ENCODE data around the gene ANKRD34B. TPM values are rescaled to one million over a fixed set of nuclear protein-coding genes. Genes with fewer than 3 reads are reported as not detected.

The ANKRD34B gene
- total RNA-seq, 1 donor from 2014 or later = 0.20 TPM

DNA sequence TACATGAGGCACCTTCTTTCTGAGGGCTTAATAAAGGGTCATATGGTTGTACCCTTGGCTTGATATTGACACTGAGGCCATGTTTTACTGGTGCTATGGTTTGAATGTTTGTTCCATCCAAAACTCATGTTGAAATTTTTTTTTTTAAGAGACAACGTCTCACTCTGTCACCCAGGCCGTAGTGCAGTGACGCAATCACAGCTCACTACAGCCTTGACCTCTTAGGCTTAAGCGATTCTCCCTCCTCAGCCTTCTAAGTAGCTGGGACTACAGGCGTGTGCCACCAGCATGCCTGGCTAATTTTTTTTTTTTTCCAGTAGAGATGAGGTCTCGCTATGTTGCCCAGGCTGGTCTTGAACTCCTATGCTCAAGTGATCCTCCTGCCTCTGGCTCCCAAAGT, 61.2 kb downstream of the ANKRD34B start:
- Mint-ChIP-seq H3K27ac (ENCODE audit: unreplicated experiment) (no peak overlapping the region), H3K9me3 (ENCODE audit: unreplicated experiment) (no peaks in the 10 kb centered on the region), H3K36me3 (ENCODE audit: low read depth, unreplicated experiment) (no peaks in the 10 kb centered on the region), H3K27me3 (ENCODE audit: low read depth, unreplicated experiment) (no peaks in the 10 kb centered on the region), H3K4me1 (ENCODE audit: low read depth, unreplicated experiment) (peaks cover 4% of the 10 kb centered on the region), H3K4me3 (ENCODE audit: unreplicated experiment) (no peak overlapping the region)
- Histone ChIP-seq H3K79me2 (ENCODE audit: insufficient read depth, low read length) (no peaks in the 10 kb centered on the region), H3K4me2 (ENCODE audit: low read length) (no peak overlapping the region), H3K9ac (ENCODE audit: low read length) (no peak overlapping the region), H3K36me3 (ENCODE audit: insufficient read depth, low read length) (no peaks in the 10 kb centered on the region), H4K20me1 (ENCODE audit: insufficient read depth, low read length) (no peaks in the 10 kb centered on the region), H3K9me3 (ENCODE audit: insufficient read depth, low read depth, low read length) (no peaks in the 10 kb centered on the region), H3K27ac (ENCODE audit: low read depth, low read length) (no peak overlapping the region), H3K4me1 (ENCODE audit: insufficient read depth, low read length) (no peaks in the 10 kb centered on the region), H2AFZ (ENCODE audit: low read depth, low read length) (no peak overlapping the region), H3K4me3 (ENCODE audit: insufficient read depth, low read depth, low read length) (no peak overlapping the region), H3K27me3 (ENCODE audit: insufficient read depth, low read length) (no peaks in the 10 kb centered on the region)
- DNase-seq (ENCODE audit: low read depth) (no peak), FAIRE-seq (no peak)
- TF ChIP-seq, protein P1, sequence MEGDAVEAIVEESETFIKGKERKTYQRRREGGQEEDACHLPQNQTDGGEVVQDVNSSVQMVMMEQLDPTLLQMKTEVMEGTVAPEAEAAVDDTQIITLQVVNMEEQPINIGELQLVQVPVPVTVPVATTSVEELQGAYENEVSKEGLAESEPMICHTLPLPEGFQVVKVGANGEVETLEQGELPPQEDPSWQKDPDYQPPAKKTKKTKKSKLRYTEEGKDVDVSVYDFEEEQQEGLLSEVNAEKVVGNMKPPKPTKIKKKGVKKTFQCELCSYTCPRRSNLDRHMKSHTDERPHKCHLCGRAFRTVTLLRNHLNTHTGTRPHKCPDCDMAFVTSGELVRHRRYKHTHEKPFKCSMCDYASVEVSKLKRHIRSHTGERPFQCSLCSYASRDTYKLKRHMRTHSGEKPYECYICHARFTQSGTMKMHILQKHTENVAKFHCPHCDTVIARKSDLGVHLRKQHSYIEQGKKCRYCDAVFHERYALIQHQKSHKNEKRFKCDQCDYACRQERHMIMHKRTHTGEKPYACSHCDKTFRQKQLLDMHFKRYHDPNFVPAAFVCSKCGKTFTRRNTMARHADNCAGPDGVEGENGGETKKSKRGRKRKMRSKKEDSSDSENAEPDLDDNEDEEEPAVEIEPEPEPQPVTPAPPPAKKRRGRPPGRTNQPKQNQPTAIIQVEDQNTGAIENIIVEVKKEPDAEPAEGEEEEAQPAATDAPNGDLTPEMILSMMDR (IDR thresholded peaks at IDR 0.05; ENCODE audit: insufficient read depth, low read depth, low read length) = no peak
- no peak for TF ChIP-seq EZH2 (IDR thresholded peaks at IDR 0.05; ENCODE audit: insufficient read depth, low read length)

DNA sequence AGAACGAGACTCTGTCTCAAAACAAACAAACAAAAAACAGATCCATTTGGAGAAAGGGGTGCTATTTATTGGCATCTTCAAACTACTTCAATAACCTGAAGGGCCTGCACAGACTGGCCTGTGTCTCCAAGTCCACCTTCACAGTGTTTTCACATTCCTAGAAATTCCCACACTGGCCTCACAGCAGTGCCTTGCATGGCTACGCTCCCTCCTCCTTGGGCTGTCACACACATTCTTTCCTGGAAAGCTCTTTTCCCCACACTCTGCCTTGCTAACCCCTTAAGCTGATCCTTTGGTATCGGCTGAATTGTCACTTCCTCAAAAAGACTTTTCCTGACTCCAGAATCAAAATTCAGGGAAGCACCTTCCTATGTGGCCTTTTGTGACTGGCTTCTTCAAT, 62.4 kb downstream of the ANKRD34B start:
- FAIRE-seq = no peak
- H3K36me3 ChIP-seq (ENCODE audit: insufficient read depth, low read length) = no peaks in the 10 kb centered on the region
- H3K27me3 Mint-ChIP-seq (ENCODE audit: low read depth, unreplicated experiment) = no peaks in the 10 kb centered on the region
- no peaks in the 10 kb centered on the region for H3K9me3 ChIP-seq (ENCODE audit: insufficient read depth, low read depth, low read length)
- TF ChIP-seq, protein P1 (IDR thresholded peaks at IDR 0.05; ENCODE audit: insufficient read depth, low read depth, low read length) = no peak
- TF ChIP-seq EZH2 (IDR thresholded peaks at IDR 0.05; ENCODE audit: insufficient read depth, low read length) = no peak
- no peak overlapping the region for H3K27ac ChIP-seq (ENCODE audit: low read depth, low read length)
- H3K4me2 ChIP-seq (ENCODE audit: low read length) = no peak overlapping the region
- no peaks in the 10 kb centered on the region for H4K20me1 ChIP-seq (ENCODE audit: insufficient read depth, low read length)
- DNase-seq (ENCODE audit: low read depth) = no peak
- no peak overlapping the region for H3K27ac Mint-ChIP-seq (ENCODE audit: unreplicated experiment)
- H3K4me3 ChIP-seq (ENCODE audit: insufficient read depth, low read depth, low read length) = no peak overlapping the region
- H3K9ac ChIP-seq (ENCODE audit: low read length) = no peak overlapping the region
- no peaks in the 10 kb centered on the region for H3K36me3 Mint-ChIP-seq (ENCODE audit: low read depth, unreplicated experiment)
- no peaks in the 10 kb centered on the region for H3K4me1 ChIP-seq (ENCODE audit: insufficient read depth, low read length)
- H3K4me3 Mint-ChIP-seq (ENCODE audit: unreplicated experiment) = no peak overlapping the region
- no peaks in the 10 kb centered on the region for H3K9me3 Mint-ChIP-seq (ENCODE audit: unreplicated experiment)
- no peak overlapping the region for H2AFZ ChIP-seq (ENCODE audit: low read depth, low read length)
- H3K27me3 ChIP-seq (ENCODE audit: insufficient read depth, low read length) = no peaks in the 10 kb centered on the region
- H3K79me2 ChIP-seq (ENCODE audit: insufficient read depth, low read length) = no peaks in the 10 kb centered on the region
- peaks cover 4% of the 10 kb centered on the region for H3K4me1 Mint-ChIP-seq (ENCODE audit: low read depth, unreplicated experiment)

Other genes with a start within 250 kb of the ANKRD34B start
- 48.5 and 48.8 TPM in 2 replicates for gene ZFYVE16, start 162.2 kb downstream of the ANKRD34B start, total RNA-seq
- gene FAM151B, start 82.2 kb downstream of the ANKRD34B start, total RNA-seq = 2.9 and 4.4 TPM in 2 replicates
- 15.4 and 16.1 TPM in 2 replicates for gene MSH3, start 84.4 kb upstream of the ANKRD34B start, total RNA-seq
- 11.9 and 14.4 TPM in 2 replicates for gene DHFR, start 84.7 kb upstream of the ANKRD34B start, total RNA-seq